CD4-positive, alpha-beta T cell treated with Interleukin-17A for 1 hour (primary cell): ENCODE results near the gene RFX2.

Experiments used
- DNase-seq: peaks from one replicate; pipeline ENCODE4 v3.0.0-alpha.2; 2020

Gene RFX2

GRCh38 chr19:6058518-6059201, 51.6 kb downstream of the RFX2 start:
- DNase-seq = no peak

GRCh38 chr19:6057651-6058517, 52.4 kb downstream of the RFX2 start:
- no peak for DNase-seq

- peak; percentile 48 for DNase-seq
Observed at GRCh38 chr19:6056801-6057650, 53.3 kb downstream of the RFX2 start.

- no peak for DNase-seq
Observed at GRCh38 chr19:6056282-6056741, 54.0 kb downstream of the RFX2 start.

DNA sequence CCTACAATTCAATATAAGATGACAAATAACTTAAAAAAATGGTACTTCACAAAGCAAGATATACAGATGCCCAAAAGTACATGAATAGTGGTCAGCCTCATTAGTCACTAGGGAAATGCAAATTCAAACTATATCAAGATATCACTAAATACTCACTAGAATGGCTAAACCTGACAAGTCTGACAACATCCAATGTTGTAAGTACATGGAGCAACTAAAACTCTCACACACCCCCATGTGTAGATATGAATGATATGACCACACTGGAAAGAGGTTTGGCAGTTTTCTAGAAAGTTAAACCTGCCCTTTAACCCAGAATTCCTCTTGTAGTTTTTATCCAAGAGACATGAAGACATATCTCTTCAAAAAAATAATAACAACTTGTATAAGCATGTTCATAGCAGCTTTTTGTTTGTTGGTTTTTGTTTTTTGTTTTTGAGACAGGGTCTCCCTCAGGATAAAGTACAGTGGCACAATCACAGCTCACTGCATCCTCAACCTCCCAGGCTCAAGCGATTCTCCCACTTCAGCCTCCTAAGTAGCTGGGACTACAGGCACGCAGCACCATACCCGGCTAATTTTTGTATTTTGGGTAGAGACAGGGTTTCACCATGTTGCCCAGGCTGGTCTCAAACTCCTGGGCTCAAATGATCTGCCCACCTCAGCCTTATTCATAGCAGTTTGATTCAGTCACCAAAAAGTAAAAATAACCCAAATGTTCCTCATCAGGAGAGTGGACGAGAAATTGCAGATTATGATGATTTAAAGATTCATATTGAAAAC, 55.1 kb downstream of the RFX2 start:
- DNase-seq = no peak

DNA sequence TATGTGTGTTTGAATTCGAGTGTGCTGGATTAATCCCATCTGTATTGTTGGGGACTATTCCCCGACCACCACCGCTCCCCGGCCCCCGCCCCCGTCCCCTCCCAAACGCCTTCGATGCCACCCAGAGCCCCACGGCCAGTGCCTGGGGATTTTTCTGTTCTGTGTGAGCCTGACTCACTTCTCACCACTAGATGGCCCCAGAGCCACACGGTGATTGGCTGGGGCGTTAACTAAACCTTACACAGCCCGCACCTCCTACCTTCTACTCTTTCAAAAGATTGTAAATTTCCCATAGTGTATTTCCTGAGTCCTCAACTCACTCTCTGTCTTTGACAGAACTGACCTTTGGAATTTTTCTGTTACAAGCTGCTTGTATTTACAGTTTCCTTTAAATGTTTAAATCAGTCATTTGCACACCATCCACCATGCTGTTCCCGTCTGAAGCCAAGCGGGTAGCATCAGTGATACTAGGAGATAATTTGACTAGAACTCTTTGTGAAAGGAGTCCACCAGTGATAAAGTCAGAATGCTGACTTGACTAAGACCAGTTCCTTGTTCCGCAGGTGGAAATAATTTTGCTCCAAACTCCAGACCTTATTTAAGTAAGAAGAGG, 61.4 kb downstream of the RFX2 start:
- peak; percentile 82 for DNase-seq

GRCh38 chr19:6048348-6048747, 62.0 kb downstream of the RFX2 start:
- DNase-seq = no peak

- DNase-seq = no peak
Observed at GRCh38 chr19:6047741-6048251, 62.5 kb downstream of the RFX2 start.

GRCh38 chr19:6047256-6047655, 63.0 kb downstream of the RFX2 start:
- DNase-seq = no peak

GRCh38 chr19:6045108-6045507, 65.2 kb downstream of the RFX2 start:
- DNase-seq = no peak

DNA sequence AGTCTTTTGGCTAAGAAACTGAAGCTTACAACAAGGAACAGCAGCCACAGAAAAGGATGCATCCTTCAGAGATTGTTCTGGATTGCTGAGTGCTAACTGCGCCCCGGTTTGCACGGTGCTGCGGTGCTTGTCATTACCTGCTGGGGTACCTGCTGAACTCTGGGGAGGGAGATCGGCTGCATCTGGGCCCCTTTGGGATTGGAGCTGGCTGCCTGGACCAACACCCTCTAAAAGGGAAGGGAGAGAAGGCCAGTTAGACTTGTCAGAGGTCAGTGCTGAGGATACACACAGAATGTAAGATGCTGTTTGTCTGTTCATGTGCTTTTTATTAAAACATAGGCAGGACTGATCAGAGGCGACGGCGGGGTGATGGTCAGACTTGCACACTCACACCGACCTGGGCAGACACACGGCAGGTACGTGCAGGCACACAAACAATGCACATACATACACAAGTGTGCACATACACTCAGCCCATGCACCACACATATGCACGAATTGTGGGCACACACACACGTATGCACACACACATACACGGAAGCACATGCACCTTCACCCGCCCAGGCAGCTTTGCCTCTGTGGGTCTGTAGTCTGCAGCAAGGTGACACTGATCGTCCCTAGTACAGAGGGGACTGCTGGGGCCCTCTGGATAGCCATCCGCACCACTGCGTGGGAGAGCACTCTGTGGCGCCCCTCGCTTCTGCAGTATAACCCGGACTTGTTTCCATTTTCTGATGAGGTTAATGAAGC, 66.1 kb downstream of the RFX2 start:
- no peak for DNase-seq

- DNase-seq = no peak
Observed at GRCh38 chr19:6042776-6043726, 67.2 kb downstream of the RFX2 start.

GRCh38 chr19:6041991-6042481, 68.3 kb downstream of the RFX2 start:
- DNase-seq = no peak

DNA sequence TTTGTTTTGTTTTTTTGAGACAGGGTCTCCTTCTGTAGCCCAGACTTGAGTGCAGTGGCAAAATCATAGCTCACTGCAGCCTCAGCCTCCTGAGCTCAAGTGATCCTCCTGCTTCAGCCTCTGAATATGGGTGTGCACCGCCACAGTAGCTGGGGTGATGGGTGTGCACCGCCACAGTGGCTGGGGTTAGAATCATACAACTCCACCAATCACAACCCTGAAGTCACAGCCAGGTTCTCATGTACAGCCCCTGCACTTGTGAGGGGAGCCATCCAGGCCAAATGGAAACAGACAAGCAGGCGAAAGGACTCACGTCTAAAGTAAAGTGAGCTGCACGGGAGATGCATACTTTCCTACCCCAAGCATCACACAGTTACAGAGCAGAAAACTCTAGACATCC, 69.2 kb downstream of the RFX2 start:
- DNase-seq = no peak

GRCh38 chr19:6039566-6040225, 70.6 kb downstream of the RFX2 start:
- no peak for DNase-seq

DNA sequence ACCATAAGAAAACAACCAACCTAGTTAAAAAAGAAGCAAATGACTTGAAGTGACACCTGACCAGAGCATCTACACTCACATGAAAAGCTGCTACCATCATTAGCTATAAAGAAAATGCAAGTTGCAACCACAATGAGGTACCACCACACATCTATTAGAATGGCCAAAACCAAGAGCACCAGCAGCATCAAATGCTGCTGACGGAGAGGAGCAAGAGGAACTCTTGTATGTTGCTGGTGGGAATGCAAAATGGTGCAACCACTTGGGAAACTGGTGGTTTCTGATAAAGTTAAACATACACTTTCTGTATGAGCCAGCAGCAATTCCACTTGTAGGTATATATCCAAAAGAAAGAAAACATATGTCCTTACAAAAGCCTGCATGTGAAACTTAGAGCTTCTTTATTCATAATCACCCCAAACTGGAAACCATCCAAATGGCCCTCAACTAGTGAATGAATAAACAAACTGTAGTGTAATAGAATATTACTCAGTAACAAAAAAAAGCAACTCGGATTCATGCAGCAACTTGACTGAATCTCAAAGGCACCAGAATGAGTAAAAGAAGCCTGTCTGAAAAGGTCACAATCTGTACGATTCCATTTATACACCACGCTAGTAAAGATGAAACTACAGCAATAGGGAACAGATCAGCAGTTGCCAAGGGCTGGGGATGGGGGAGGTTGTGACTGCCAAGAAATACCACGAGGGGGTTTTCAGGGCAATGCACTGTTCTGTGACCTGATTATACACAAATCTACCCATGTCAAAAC, 71.5 kb downstream of the RFX2 start:
- no peak for DNase-seq

DNA sequence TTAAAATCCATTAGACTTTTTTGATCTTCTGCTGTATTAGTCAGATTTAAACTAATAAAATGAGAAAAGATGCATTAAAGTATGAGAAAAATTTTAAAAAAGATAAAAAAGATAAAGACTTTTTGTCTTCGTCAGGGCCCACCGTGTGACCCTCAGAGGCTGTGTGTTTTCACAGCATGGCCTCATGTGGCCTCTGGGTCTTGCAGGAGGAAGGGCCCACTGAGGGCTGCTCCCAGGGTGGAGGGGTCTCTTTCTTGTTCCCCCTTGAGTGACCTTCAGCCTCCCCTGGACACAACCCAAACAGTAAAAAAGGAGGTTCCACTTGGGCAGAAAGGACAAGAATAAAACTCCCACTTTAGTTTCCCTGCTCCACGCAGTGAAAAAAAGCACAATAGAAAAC, 75.3 kb downstream of the RFX2 start:
- DNase-seq = no peak

DNA sequence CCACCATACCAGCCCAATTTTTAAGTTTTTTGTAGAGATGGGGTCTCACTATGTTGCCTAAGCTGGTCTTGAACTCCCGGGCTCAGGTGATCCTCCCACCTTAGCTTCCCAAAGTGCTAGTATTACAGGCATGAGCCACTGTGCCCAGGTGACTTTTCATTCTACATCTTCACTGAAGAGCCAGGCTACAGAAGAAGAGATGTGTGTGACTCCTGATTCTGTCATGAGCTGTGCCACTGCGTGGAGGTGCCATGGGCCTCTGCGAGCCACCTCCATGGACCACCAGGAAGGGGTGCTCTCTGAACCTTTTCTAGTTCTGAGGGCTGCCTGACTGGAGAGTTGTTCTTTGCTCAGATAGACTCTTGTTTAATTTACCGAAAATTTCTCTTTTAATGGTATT, 75.8 kb downstream of the RFX2 start:
- no peak for DNase-seq
